Spinal cord (tissue), 10 donors: ENCODE data around the gene ARL4D. TPM values are rescaled to one million over a fixed set of nuclear protein-coding genes. Genes with fewer than 3 reads are reported as not detected.
"Not testable (repeated sequence)": the region's sequence is repeated elsewhere in the genome, so short reads cannot be mapped to it uniquely, and the experiment has no call there.

Source experiments
- DNase-seq, 6 donors: peaks; one replicate each; pipeline versions ENCODE4 v3.0.0 to v3.0.0-alpha.2; 2013 to 2015; ENCODE audit warnings: low spot score in 6 of 6, low read depth in 4 of 6
- H3K27ac ChIP-seq: one replicate; pipeline ENCODE4 v1.5.1; 2013; ENCODE audit warnings: low read depth, low read length, control low read depth
- H3K27me3 ChIP-seq: one replicate; pipeline ENCODE4 v1.6.1; 2013; ENCODE audit warnings: low read length; ENCODE audit not compliant: control insufficient read depth, insufficient read depth
- H3K36me3 ChIP-seq: one replicate; pipeline ENCODE4 v1.6.1; 2013; ENCODE audit warnings: low read length; ENCODE audit not compliant: control insufficient read depth, insufficient read depth
- H3K4me1 ChIP-seq: one replicate; pipeline ENCODE4 v1.6.1; 2013; ENCODE audit warnings: low read length; ENCODE audit not compliant: control insufficient read depth, insufficient read depth
- H3K4me3 ChIP-seq: one replicate; pipeline ENCODE4 v1.5.1; 2013; ENCODE audit warnings: low read depth, low read length, control low read depth
- H3K9me3 ChIP-seq: one replicate; pipeline ENCODE4 v1.6.1; 2013; ENCODE audit warnings: low read length; ENCODE audit not compliant: control insufficient read depth, insufficient read depth
- whole genome bisulfite sequencing: methylation state at CpG from one replicate; pipeline ENCODE4 v1.1.5; 2013; ENCODE audit warnings: missing lambda C conversion rate; ENCODE audit not compliant: insufficient coverage; 5-methylcytosine and 5-hydroxymethylcytosine counted together
- polyA plus RNA-seq, 2 donors: library from polyadenylated mRNA; unstranded; fragments of 120-200 nt; gene quantifications; one replicate each; pipeline ENCODE4 v1.2.1, GENCODE V29; 2013; ENCODE audit not compliant: insufficient read length in 2 of 2
- total RNA-seq, 2 donors: library from RNA; depleted of rRNA in 1 of 2; stranded (reverse); fragments of 120-200 nt in 1 of 2; fragments of >200 nt in 1 of 2; gene quantifications; one replicate each; pipeline versions ENCODE4 v1.2.3 to v1.2.4, GENCODE V29; 2013 to 2014
- donor health status: healthy.

Gene ARL4D
- total and polyA plus RNA-seq, 4 donors: 13.3 to 29.3 (median 16.7) TPM

DNA sequence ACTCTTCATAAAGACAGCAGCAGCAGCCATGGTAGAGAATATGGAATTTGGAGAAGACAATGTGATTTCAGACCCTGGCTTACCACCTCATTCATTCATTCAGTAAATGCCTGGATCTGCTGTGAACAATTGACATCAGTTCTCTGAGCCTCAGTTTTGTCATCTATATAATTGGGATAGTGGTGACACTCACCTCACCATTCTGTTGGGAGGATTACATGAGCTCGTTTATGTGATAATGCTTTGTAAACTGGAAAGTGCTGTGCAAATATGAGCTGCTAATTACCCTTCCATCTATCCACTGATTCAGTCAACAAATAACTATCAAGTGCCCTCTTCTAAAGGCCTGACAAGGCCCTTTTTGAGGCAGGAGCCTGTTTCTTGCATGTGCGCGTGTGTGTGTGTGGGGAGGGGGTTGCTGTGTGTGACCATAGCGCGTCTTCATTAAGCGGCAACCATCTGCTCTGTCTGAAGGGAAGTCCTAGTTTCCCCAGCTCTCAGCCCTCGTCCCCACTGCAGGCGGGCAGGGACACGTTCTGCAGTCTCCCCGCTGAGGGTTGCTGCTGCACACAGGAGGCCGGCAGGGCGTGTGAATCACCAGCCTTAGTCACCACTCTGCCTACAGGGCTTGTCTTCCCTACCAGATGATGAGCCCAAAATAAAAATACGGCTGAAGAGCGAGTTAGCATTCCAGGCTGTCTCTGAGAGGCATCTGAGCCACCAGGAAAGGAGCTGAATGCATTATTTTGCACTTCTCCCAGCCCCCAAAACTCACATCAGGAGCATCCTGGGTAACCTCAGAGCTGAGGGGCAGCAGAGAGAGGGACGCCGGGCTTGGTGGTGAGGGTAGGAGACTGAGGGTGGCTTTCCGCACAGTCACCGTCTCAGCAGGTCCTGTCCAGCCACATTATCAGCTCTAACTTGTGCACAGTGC is 19.9 kb downstream of the ARL4D start:
- peaks cover 15% of the 10 kb centered on the region for H3K4me1 ChIP-seq
- DNase-seq: peak in 2 of 6 donors; percentile 76 to 86
- no peak overlapping the region for H3K4me3 ChIP-seq
- no peaks in the 10 kb centered on the region for H3K9me3 ChIP-seq
- 19% methylated on average over 10 of the region's 18 CpGs for WGBS
- peak overlapping the region; percentile 43 for H3K27ac ChIP-seq
- no peaks in the 10 kb centered on the region for H3K36me3 ChIP-seq
- H3K27me3 ChIP-seq: no peaks in the 10 kb centered on the region

DNA sequence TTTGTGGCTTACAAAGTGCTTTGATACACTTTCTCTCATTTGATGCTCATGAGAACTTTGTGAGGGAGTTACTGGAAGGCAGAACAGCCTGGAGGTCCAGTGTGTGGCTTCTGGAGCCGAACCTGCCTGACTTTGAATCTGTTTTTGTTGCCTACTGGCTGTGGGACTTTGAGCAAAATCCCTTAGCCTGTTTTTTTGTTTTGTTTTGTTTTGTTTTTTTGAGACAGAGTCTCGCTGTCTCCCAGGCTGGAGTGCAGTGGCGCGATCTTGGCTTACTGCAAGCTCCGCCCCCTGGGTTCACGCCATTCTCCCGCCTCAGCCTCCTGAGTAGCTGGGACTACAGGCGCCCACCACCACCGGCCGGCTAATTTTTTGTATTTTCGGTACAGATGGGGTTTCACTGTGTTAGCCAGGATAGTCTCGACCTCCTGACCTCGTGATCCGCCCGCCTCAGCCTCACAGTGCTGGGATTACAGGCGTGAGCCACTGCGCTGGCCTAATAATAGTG is 20.6 kb downstream of the ARL4D start:
- H3K4me1 ChIP-seq: peaks cover 15% of the 10 kb centered on the region

DNA sequence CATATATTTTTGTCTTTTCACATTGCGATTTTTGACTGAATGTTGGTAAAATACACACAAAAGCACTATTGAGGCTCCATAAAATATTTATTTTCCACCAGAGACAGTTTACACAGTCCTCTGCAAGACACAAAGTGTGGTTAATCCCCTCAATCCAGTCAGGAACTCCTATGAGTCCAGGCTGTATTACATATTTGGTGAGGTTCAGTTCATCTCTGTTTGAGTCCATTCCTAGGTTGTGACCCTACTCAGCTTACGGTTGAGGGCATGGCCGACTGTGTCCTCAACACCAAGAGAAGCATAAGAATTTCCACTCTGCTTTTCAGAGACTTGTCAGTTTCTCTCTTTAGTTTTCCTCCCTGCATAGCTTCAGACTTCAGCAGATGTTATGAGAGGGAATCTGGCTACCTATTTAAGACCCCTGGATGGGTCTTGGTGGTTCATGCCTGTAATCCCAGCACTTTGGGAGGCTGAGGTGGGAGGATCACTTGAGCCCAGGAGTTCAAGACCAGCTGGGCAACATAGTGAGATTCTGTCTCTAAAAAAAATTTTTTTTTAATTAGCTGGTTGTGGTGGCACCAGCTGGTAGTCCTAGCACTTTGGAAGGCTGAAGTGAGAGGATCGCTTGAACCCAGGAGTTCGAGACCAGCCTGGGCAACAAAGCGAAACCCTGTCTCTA is 25.1 kb downstream of the ARL4D start:
- WGBS: 63% methylated on average over 2 of the region's 6 CpGs
- no peaks in the 10 kb centered on the region for H3K9me3 ChIP-seq
- no peaks in the 10 kb centered on the region for H3K36me3 ChIP-seq
- no peak overlapping the region for H3K4me3 ChIP-seq
- no peak overlapping the region for H3K27ac ChIP-seq
- no peak for DNase-seq
- peaks cover 4% of the 10 kb centered on the region for H3K4me1 ChIP-seq
- no peaks in the 10 kb centered on the region for H3K27me3 ChIP-seq

More for the DNA sequence above, 20.6 kb downstream of the ARL4D start:
- not testable (repeated sequence) for DNase-seq, H3K36me3 ChIP-seq, H3K9me3 ChIP-seq, H3K27me3 ChIP-seq, H3K4me3 ChIP-seq
- peak overlapping the region; percentile 43 for H3K27ac ChIP-seq
- 97% methylated on average over 8 of the region's 17 CpGs for WGBS

DNA sequence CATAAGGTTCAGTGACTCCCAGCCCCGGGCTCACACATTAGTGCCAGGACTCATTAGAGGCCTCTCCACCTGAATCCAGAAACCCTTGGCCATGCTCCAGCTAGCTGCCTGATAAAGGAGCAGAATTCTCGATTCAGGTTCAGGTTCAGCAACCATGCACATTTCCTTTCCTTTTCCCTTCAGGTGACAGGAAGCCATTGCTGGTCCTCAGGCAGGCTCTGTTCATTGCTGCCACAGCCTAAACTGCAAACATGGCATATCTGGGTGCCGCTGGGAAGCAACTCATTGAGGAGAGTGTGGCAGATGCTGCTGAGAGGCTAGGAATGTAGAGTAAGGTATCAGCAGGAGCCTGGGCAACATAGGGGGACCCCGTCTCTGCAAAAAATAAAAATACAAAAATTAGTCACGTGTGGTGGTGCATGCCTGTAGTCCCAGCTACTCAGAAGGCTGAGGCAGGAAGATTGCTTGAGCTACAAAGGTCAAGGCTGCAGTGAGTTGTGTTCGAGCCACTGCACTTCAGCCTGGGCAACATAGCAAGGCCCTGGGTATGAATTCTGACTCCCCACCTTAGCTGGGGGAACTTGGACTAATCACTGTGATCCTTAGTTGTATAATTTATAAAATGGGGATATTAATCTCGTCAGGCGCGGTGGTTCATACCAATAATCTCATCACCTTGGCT is 28.7 kb downstream of the ARL4D start:
- Histone ChIP-seq H3K36me3 (no peaks in the 10 kb centered on the region), H3K27me3 (no peaks in the 10 kb centered on the region), H3K4me1 (peaks cover 10% of the 10 kb centered on the region), H3K27ac (no peak overlapping the region), H3K4me3 (no peak overlapping the region), H3K9me3 (no peaks in the 10 kb centered on the region)
- no peak for DNase-seq
- 80% methylated on average over 4 of the region's 9 CpGs for WGBS

DNA sequence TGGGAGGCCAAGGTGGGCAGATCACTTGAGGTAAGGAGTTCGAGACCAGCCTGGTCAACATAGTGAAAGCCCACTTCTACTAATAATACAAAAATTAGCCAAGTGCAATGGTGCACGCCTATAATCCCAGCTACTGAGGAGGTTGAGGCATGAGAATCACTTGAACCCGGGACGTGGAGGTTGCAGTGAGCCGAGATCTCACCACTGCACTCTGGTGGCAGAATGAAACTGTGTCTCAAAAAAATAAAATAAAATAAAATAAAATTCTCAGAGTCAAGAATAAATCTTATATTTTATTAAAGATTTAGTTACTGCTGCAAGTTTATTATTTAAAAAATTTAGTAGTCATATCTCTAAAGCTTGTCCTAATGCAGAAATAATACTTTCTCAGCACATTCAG is 29.7 kb downstream of the ARL4D start:
- Histone ChIP-seq H3K9me3 (no peaks in the 10 kb centered on the region), H3K4me1 (peaks cover 11% of the 10 kb centered on the region), H3K27ac (no peak overlapping the region), H3K27me3 (no peaks in the 10 kb centered on the region), H3K4me3 (no peak overlapping the region), H3K36me3 (no peaks in the 10 kb centered on the region)
- WGBS: no CpG with 5 or more reads among the region's 5 CpGs
- DNase-seq: no peak

DNA sequence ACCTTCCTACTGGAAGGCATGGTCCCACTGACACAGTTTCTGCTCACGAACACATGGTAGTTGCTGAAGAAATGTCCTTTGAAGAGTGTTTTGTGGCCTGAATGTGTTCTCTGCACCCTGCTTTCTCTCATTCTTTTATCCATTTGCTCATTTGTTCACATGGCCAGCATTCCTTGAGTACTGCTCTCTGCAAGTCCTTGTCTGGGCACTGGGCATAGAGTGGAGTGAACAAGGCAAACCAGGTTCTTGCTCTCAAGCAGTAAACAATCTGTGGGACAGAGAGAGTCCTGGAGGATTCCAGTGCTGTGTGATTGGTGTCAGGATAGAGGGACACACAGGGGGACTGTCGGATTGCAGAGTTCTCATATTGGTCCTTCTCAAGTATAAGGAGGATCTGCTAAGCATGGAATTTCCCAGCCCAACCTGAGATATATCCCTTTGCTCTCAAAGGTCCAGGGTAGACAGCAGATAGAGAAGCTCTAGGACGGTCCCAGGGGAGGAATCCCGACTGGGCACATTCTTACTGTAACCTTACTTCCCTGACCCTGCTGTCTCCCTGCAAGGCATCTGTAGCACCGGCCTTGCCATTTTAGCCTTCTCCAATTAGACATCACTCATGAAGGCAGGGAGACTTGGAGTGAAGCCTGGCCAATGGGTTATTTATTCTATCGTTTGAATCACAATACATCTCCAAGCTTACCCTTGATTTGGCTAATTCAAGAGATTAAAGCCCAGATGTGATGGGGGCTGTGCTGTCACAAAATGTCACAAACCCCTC is 32.3 kb downstream of the ARL4D start:
- Histone ChIP-seq H3K4me3 (no peak overlapping the region), H3K36me3 (no peaks in the 10 kb centered on the region), H3K4me1 (peaks cover 11% of the 10 kb centered on the region), H3K27ac (no peak overlapping the region), H3K27me3 (no peaks in the 10 kb centered on the region), H3K9me3 (no peaks in the 10 kb centered on the region)
- WGBS: 14% methylated on average over 2 of the region's 6 CpGs
- peak in 1 of 6 donors; percentile 17 for DNase-seq

DNA sequence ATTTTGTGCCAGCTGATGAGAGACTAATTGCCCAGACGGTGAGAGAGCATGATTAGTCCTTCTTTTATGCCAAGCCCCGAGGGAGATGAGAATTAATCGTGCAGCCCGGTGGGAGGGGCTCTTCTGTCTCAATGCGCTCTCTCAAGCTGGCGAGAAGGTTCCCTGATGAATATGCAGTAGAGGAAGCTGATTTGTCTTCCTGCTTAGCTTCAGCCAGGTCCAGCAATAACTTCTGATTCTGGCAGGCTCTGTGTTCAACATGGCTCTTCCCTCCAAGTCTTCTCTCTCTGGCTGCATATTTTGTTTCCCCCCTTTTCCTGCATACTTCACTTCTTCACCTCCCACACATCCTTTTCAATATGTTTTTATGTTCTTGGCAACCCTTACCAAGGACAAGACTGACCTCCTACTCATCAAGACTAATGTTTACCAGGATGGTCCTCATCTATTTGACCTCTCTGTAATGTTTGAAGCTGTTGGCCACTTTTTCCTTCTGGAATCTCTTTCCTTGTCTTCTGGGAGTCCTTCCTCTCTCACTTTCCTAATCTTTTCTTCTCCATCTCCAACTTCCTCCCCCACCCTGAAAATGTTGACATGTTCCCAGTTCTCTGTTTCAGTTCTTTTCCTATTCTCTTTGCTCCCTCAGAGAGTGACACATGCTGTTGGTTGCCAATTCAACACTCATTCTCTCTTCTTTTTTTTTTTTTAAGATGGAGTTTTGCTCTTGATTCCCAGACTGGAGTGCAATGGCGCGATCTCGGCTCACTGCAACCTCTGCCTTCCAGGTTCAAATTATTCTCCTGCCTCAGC is 33.1 kb downstream of the ARL4D start:
- WGBS: 20% methylated on average over 6 of the region's 9 CpGs
- H3K27me3 ChIP-seq: no peaks in the 10 kb centered on the region
- no peak overlapping the region for H3K4me3 ChIP-seq
- DNase-seq: peak in 2 of 6 donors; percentile 91 to 93
- H3K4me1 ChIP-seq: peaks cover 11% of the 10 kb centered on the region
- H3K9me3 ChIP-seq: no peaks in the 10 kb centered on the region
- no peak overlapping the region for H3K27ac ChIP-seq
- no peaks in the 10 kb centered on the region for H3K36me3 ChIP-seq

DNA sequence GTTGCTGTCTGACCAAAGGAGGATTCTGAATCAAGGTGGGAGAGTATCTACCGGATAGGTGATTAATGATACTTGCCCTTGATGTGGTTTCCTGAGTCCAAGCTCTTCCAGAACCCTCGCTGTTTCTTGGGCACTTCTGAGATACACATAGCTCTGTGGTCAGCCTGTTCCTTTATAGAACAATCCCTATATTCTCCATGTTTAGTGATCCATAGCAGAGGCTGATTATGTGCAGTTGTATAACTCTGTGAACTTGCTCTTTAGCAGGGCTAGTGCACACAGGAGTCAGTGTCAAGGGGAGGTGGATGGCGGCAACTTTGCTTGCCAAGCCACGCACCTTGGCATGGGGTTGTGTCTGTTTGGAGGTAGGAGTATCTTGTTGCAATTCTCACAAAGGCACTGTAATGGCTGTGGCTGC is 36.1 kb downstream of the ARL4D start:
- H3K4me3 ChIP-seq: no peak overlapping the region
- no peaks in the 10 kb centered on the region for H3K27me3 ChIP-seq
- H3K4me1 ChIP-seq: peaks cover 11% of the 10 kb centered on the region
- no peak for DNase-seq
- WGBS: 80% methylated on average over 4 of the region's 4 CpGs
- no peak overlapping the region for H3K27ac ChIP-seq
- H3K9me3 ChIP-seq: no peaks in the 10 kb centered on the region
- H3K36me3 ChIP-seq: no peaks in the 10 kb centered on the region
